Astrocyte of the spinal cord (primary cell): ENCODE results near the gene MMP15.

Experiments
- DNase-seq: peaks from one replicate; pipeline ENCODE4 v3.0.0; 2011; ENCODE audit warnings: low read depth, low spot score
- H3K4me3 ChIP-seq: 2 replicates; pipeline ENCODE4 v1.5.1; 2011; ENCODE audit warnings: low read depth, mild to moderate bottlenecking, low read length, moderate library complexity
- in situ Hi-C: cut with HindIII; loops from 2 replicates; pipeline ENCODE4 v1.10.0; 2017; ENCODE audit warnings: low sequenced_read_pairs
- TF ChIP-seq, protein P1 (sequence below): IDR thresholded peaks from 2 replicates; pipeline ENCODE4 v1.5.1; 2012; ENCODE audit warnings: low read depth, mild to moderate bottlenecking, low read length, inconsistent platforms

Gene MMP15

DNA sequence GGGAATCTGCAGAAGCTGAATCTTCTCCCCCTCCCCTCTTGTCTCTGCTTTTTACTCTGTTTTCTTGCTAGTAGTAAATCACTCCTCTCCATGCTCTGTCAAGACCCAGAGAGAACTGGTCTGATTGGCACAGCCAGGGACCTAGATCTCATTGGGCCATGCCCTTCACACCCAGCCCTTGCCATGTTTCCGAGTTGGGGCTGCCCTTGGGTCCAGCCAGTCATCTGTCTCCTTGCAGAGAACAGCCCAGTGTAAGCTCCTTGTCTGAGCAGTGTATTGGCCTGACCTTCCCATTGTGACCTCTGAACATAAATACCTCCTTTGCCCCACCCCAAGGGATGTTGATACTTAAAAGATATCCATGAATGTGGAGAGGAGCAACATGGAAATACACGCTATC, 3.9 kb downstream of the MMP15 start:
- TF ChIP-seq, protein P1, sequence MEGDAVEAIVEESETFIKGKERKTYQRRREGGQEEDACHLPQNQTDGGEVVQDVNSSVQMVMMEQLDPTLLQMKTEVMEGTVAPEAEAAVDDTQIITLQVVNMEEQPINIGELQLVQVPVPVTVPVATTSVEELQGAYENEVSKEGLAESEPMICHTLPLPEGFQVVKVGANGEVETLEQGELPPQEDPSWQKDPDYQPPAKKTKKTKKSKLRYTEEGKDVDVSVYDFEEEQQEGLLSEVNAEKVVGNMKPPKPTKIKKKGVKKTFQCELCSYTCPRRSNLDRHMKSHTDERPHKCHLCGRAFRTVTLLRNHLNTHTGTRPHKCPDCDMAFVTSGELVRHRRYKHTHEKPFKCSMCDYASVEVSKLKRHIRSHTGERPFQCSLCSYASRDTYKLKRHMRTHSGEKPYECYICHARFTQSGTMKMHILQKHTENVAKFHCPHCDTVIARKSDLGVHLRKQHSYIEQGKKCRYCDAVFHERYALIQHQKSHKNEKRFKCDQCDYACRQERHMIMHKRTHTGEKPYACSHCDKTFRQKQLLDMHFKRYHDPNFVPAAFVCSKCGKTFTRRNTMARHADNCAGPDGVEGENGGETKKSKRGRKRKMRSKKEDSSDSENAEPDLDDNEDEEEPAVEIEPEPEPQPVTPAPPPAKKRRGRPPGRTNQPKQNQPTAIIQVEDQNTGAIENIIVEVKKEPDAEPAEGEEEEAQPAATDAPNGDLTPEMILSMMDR: no peak
- in situ Hi-C loops: no loop called here
- no peak overlapping the region for H3K4me3 ChIP-seq
- no peak for DNase-seq

DNA sequence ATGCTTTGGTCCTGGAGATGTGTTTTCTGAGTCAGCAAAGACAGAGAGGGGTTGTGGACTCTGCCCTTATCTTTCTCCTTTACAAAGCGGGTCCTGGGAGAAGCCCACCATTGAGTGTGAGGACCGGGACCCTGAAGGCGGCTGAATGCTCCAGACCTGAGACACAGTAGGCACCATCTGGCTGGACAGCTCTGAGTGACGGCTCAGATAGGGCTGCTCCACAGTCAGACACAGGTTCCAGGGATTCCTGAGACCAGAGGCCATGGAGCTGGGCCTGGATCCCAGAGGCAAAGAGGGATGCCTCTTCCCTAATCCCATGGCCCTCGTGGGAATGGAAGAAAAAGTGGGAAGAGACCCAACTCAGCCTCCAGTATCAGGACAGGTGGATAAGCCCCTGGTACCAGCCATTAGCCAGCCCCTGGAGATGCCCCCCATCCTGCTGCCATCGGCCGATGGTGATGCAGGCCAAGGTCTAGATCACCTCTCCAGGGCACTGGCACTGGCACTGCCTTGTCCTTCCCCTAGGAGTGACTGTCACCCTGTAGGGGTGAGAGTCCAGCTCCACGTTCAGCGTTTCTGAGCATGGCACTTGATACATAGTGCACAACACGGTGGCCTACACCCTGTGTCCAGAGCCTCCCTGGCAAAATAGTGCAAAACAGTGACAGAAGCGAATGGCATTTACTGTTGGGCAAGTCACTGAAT, 4.7 kb downstream of the MMP15 start:
- DNase-seq: no peak
- no peak overlapping the region for H3K4me3 ChIP-seq
- in situ Hi-C loops: no loop called here
- TF ChIP-seq, protein P1: no peak

DNA sequence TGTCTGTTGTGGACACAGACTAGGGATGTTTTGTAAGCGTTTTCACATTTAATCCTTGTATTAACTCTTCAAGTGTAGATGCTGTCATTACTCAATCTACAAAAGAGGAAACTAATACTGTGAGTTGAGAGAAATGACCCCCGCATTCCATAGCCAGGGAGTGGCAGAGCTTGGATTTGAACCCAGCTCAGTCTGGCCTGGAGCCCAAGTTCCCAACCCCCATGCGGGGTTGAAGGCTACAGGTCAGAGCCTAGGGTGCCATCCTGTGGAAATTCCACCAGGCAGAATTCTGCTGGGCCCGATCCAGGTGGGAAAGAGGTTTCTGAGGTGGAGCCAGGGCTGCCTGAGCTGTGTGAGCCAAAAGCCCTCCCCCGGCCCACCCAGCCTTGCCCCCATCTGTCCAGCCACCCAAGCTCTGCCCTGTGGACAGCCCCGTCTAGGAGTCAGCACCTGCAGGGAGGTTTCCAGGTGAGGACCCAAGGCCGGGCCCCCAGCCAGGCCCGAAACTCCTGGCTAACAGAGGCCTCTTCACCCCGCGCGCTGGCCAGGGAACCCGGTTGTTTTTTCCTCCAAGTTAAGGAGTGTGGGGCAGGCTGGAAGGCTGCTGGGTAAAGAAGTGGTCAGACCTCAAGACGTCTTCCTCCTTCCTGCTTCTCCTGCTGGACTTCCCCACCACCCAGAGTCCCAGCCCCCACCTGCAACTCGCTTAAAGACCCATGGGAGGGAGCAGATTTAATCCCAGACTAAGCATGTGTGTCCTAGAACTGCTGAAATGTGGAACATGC, 5.7 kb downstream of the MMP15 start:
- TF ChIP-seq, protein P1: no peak
- H3K4me3 ChIP-seq: no peak overlapping the region
- DNase-seq: no peak
- in situ Hi-C loops: no loop called here

DNA sequence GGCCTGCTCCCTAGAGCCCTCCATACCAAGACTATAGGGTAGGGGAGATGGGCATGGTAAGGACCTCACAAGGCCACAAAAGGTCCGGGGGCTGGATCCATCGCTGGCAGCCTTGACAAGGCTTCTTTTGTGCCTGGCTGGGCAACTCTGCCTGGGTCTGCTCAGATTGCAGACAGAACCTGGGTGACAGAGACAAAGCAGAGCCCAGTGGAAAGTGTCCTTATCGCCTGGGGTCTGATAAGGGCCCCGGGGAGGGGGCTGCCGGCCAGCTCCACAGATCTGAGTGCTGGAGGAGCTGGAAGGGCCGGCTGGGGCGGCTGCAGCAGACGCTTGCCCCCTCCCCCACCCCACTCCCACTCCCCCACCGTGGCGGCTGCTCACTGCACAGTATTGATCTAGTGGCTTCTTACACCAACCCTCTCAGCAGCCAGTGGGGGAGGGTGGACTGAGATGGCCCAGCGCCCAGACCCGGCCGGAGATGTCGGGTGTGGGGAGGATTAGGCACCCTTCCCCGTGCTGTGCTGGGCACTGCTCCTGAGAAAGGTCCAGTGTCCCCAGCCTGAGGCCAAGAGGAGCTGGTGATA, 7.2 kb downstream of the MMP15 start:
- in situ Hi-C loops: no loop called here
- TF ChIP-seq, protein P1: no peak
- H3K4me3 ChIP-seq: no peak overlapping the region
- DNase-seq: no peak

DNA sequence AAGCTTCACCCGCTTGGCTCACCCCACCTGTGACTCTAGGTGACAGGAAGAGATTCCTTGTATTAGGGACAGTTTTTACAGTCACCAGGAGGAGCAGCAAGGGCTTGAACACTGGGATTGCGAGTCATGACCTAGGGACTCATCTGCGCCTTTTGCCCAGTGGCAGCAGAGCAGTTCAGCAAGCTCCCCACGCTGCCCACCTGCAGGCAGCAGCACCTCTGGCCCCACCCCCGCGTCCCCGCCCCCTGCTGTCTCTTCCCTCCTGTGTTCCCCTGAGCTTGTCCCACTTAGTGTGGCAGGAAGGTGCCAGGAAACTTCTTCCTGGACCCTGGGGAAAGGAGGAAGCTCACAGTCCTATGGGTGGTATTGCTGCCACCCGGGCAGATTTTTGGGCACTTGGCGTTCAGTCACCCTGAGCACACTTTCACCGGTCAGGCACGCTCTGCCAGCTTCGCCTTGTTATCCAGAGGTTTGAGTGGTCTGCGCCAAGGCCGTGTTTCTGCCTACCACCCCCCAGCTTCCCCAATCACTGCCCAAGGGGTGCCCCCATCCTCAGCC, 8.7 kb downstream of the MMP15 start:
- TF ChIP-seq, protein P1: no peak
- DNase-seq: no peak
- in situ Hi-C loops: no loop called here
- H3K4me3 ChIP-seq: no peak overlapping the region

DNA sequence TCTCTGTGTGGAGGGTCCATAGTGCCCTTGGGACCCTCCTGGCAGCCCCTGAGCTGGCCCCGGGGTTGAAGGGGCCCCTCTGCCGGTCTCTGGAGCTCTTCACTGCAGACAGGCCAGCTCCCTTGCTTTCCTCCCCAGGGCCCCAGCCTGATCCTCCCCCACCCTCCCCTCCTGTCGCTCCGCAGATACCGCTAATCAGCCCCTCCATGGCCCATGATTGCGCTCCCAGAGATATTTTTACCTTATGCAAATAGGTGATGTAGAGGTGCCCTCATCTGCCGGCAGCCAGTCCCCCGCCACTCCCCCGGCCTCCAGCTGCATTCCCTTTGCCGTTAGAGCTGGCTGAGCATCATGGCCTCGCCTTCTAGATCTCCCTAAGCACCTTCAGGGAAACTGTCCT, 9.2 kb downstream of the MMP15 start:
- H3K4me3 ChIP-seq: no peak overlapping the region
- DNase-seq: no peak
- TF ChIP-seq, protein P1: no peak
- in situ Hi-C loops: no loop called here
